C4-2B (cell line): ENCODE data around the gene AQP6.

Experiments used
- ZFX ChIP-seq: fragments of 450-650 bp; IDR thresholded peaks from 2 replicates; pipeline ENCODE4 v1.6.1; 2017
- TF ChIP-seq, protein P1 (sequence below): fragments of 450-650 bp; conservative IDR thresholded peaks from 2 replicates; pipeline ENCODE4 v1.5.1; 2017; ENCODE audit warnings: mild to moderate bottlenecking

DNA sequence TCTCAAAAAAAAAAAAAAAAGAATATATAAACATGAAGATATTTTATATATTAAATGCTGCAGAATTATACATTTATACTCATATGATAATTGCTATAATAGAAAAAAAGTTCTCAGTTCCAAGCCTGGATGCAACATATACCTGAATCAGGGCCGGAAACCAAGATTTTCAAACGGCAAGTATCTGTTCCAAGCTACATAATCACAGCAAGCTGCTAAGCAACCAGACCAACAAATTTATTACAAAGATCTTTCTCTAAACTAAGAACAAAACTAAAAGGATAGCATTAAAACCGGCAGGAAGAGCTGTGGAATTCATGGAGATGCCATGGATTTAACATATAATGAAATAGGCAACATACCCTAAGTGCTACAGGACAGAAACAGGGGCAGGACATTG is 45.4 kb downstream of the AQP6 start:
- TF ChIP-seq, protein P1, sequence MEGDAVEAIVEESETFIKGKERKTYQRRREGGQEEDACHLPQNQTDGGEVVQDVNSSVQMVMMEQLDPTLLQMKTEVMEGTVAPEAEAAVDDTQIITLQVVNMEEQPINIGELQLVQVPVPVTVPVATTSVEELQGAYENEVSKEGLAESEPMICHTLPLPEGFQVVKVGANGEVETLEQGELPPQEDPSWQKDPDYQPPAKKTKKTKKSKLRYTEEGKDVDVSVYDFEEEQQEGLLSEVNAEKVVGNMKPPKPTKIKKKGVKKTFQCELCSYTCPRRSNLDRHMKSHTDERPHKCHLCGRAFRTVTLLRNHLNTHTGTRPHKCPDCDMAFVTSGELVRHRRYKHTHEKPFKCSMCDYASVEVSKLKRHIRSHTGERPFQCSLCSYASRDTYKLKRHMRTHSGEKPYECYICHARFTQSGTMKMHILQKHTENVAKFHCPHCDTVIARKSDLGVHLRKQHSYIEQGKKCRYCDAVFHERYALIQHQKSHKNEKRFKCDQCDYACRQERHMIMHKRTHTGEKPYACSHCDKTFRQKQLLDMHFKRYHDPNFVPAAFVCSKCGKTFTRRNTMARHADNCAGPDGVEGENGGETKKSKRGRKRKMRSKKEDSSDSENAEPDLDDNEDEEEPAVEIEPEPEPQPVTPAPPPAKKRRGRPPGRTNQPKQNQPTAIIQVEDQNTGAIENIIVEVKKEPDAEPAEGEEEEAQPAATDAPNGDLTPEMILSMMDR = no peak
- TF ChIP-seq ZFX = no peak
